Subcutaneous adipose tissue (tissue), 4 donors: ENCODE measurements around the gene UPK3A. TPM values are rescaled to one million over a fixed set of nuclear protein-coding genes. Genes with fewer than 3 reads are reported as not detected.

ENCODE experiments used
- CTCF ChIP-seq: fragments of 450-650 bp; IDR thresholded peaks from one replicate; pipeline ENCODE4 v1.5.1; 2016; ENCODE audit warnings: low read depth, mild to moderate bottlenecking, control low read depth, antibody characterized with exemption, moderate library complexity
- total RNA-seq, 4 donors: library from RNA; depleted of rRNA; stranded (reverse); fragments of >200 nt; gene quantifications; one replicate each; pipeline ENCODE4 v1.1.0, GENCODE V29; 2016

Gene UPK3A
- total RNA-seq, 4 donors from 2014 or later = not detected

- TF ChIP-seq CTCF = no peak
These were observed 49.3 kb downstream of the UPK3A start for GRCh38 chr22:45334068-45334467.

DNA sequence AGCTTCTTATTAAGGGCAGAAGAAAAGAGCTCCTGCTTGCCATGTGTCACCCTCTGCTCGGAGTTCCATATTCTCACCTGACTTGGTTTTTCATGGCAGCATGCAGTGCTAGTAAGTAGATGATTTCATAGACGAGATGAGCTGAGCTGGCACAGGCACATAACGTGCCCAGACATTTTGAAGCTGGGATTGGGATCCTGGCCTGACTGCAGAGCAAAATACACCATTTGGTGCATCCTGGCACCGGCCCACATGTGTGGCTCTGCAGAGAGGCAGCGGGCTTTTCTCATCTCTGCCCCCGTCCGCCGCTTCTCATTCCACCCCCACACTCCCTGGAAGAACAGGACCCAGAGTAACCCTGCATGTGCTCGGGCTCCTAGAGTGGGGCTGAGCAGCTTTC lies 49.8 kb downstream of the UPK3A start:
- TF ChIP-seq CTCF = no peak

DNA sequence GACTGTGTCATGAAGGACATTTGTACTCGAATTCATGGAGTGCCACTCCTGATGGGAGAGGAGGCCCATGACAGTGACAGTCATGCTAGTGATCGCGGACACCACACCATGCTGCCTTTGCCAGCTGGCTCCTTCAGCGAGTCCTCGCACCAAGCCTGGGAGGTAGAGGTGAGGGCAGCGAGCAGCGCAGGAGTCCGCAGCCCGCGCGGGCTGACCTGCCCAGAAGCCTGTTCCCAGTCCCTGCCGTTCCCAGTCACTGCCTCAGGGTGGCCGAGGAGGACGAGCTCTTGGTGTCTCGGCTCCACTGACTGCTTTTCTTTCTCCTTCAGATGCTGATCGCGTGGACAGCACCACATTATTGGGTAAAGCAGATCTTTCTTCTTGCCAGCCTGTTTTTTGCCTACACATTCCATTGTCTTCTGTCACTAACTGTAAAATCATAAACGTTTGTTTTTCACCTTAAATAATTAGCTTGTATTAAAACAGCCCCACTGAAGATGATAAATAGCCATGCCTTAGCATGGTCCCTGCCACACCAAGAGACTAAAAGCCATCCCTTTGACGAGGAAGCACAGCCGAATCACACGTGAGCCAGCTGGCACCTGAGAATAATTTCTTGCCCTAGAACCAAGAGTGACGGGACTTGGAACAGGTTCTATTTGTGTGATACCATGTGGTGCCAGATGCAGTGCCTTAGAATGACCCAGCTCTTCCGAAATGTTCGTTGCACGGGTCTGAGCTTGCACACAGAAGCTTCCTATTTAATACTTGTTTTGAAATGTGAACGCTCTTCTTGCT lies 50.5 kb downstream of the UPK3A start:
- no peak for TF ChIP-seq CTCF

GRCh38 chr22:45335854-45336522 lies 51.2 kb downstream of the UPK3A start:
- no peak for TF ChIP-seq CTCF

- TF ChIP-seq CTCF = no peak
These were observed 52.3 kb downstream of the UPK3A start for GRCh38 chr22:45336971-45337431.

- no peak for TF ChIP-seq CTCF
These were observed 52.8 kb downstream of the UPK3A start for GRCh38 chr22:45337536-45337935.

DNA sequence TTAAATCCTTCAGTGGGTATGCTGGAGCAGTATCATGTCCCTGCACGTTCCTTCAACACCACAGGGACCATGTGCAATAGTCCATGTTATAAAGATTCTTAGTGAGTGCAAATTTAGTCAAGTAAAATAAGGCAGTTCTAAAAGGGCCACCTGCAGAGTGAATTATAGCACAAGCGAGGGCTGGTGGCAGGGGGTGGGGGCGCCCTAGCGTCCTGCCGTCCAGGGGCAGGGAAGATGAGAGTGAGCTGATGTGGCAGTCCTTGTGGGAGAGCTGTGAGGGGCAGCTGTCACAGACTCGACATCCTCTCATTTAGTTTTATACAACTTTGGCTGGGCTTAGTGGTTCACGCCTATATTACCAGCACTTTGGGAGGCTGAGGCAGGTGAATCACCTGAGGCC lies 54.0 kb downstream of the UPK3A start:
- TF ChIP-seq CTCF = no peak
